ENCODE data around the gene C5orf22.
"Not testable (repeated sequence)": the region's sequence is repeated elsewhere in the genome, so short reads cannot be mapped to it uniquely, and the experiment has no call there.

Gene C5orf22

GRCh38 chr5:31553863-31554262, 21.8 kb downstream of the C5orf22 start:
- in situ Hi-C loops (cut with MboI; ENCODE audit: low sequenced_read_pairs): no loop called here

GRCh38 chr5:31554552-31554951, 22.5 kb downstream of the C5orf22 start:
- in situ Hi-C loops (cut with MboI; ENCODE audit: low sequenced_read_pairs): no loop called here

GRCh38 chr5:31556461-31556860, 24.4 kb downstream of the C5orf22 start:
- in situ Hi-C loops (cut with MboI; ENCODE audit: low sequenced_read_pairs): no loop called here

- in situ Hi-C loops (cut with MboI; ENCODE audit: low sequenced_read_pairs): no loop called here
Observed at GRCh38 chr5:31559942-31560341, 27.8 kb downstream of the C5orf22 start.

GRCh38 chr5:31561946-31562345, 29.8 kb downstream of the C5orf22 start:
- in situ Hi-C loops (cut with MboI; ENCODE audit: low sequenced_read_pairs): no loop called here

- in situ Hi-C loops (cut with MboI; ENCODE audit: low sequenced_read_pairs): no loop called here
Observed at GRCh38 chr5:31563216-31563615, 31.1 kb downstream of the C5orf22 start.

- in situ Hi-C loops (cut with MboI; ENCODE audit: low sequenced_read_pairs): not testable (repeated sequence)
Observed at GRCh38 chr5:31566362-31566761, 34.3 kb downstream of the C5orf22 start.

- in situ Hi-C loops (cut with MboI; ENCODE audit: low sequenced_read_pairs): no loop called here
Observed at GRCh38 chr5:31568302-31568835, 36.3 kb downstream of the C5orf22 start.

GRCh38 chr5:31569068-31569467, 37.0 kb downstream of the C5orf22 start:
- in situ Hi-C loops (cut with MboI; ENCODE audit: low sequenced_read_pairs): no loop called here

GRCh38 chr5:31573494-31574142, 41.5 kb downstream of the C5orf22 start:
- in situ Hi-C loops (cut with MboI; ENCODE audit: low sequenced_read_pairs): no loop called here

GRCh38 chr5:31574772-31575171, 42.7 kb downstream of the C5orf22 start:
- in situ Hi-C loops (cut with MboI; ENCODE audit: low sequenced_read_pairs): no loop called here

GRCh38 chr5:31577438-31577837, 45.3 kb downstream of the C5orf22 start:
- in situ Hi-C loops (cut with MboI; ENCODE audit: low sequenced_read_pairs): no loop called here

GRCh38 chr5:31579558-31579957, 47.5 kb downstream of the C5orf22 start:
- in situ Hi-C loops (cut with MboI; ENCODE audit: low sequenced_read_pairs): no loop called here

- in situ Hi-C loops (cut with MboI; ENCODE audit: low sequenced_read_pairs): no loop called here
Observed at GRCh38 chr5:31581498-31582099, 49.5 kb downstream of the C5orf22 start.

- in situ Hi-C loops (cut with MboI; ENCODE audit: low sequenced_read_pairs): no loop called here
Observed at GRCh38 chr5:31583129-31583528, 51.0 kb downstream of the C5orf22 start.

GRCh38 chr5:31585166-31585894, 53.2 kb downstream of the C5orf22 start:
- in situ Hi-C loops (cut with MboI; ENCODE audit: low sequenced_read_pairs): no loop called here

- in situ Hi-C loops (cut with MboI; ENCODE audit: low sequenced_read_pairs): no loop called here
Observed at GRCh38 chr5:31585895-31586270, 53.8 kb downstream of the C5orf22 start.

GRCh38 chr5:31587546-31587945, 55.4 kb downstream of the C5orf22 start:
- in situ Hi-C loops (cut with MboI; ENCODE audit: low sequenced_read_pairs): no loop called here

- in situ Hi-C loops (cut with MboI; ENCODE audit: low sequenced_read_pairs): no loop called here
Observed at GRCh38 chr5:31593665-31594064, 61.6 kb downstream of the C5orf22 start.

- in situ Hi-C loops (cut with MboI; ENCODE audit: low sequenced_read_pairs): no loop called here
Observed at GRCh38 chr5:31596354-31596753, 64.3 kb downstream of the C5orf22 start.

- in situ Hi-C loops (cut with MboI; ENCODE audit: low sequenced_read_pairs): no loop called here
Observed at GRCh38 chr5:31598640-31599611, 66.8 kb downstream of the C5orf22 start.

All from hTERT RPE-1 (cell line).